IMR-90 (cell line): ENCODE measurements around the gene HCN4. TPM values are rescaled to one million over a fixed set of nuclear protein-coding genes. Genes with fewer than 3 reads are reported as not detected.

Experiments used
- ATAC-seq: fragments of 200-7000 bp; cut with Tn5 transposase; 2 replicates; pipeline ENCODE4 v1.9.1; 2020; ENCODE audit warnings: low read depth, mild to moderate bottlenecking, moderate library complexity
- BruUV-seq: library from RNA; stranded (reverse); fragments of 400-500 nt; replicated peaks from 2 replicates; lab custom pipeline; 2021; lab: Mats Ljungman, UMichigan
- CTCF ChIA-PET: fragments of 300-600 bp; formaldehyde crosslinking; extraction: SDS; loops from one replicate; lab custom pipeline; 2021; ENCODE audit warnings: antibody characterized with exemption; lab: Yijun Ruan, JAX
- POLR2A ChIA-PET: fragments of 300-600 bp; sonication (Branson Sonifier 250); formaldehyde crosslinking; loops from one replicate; lab custom pipeline; 2022; ENCODE audit warnings: antibody characterized with exemption; ENCODE audit not compliant: unreplicated experiment; lab: Charles Lee
- DNase-seq: peaks from one replicate; pipeline ENCODE4 v3.0.0; 2013
- H2AFZ ChIP-seq: replicated peaks from 2 replicates; pipeline ENCODE3; 2013; ENCODE audit warnings: low read length, mild to moderate bottlenecking; ENCODE audit not compliant: poor library complexity
- H2AK5ac ChIP-seq: 2 replicates; pipeline ENCODE4 v1.6.1; 2013; ENCODE audit warnings: low read depth, low read length, inconsistent platforms
- H2AK9ac ChIP-seq: replicated peaks from 2 replicates; pipeline ENCODE3; 2013; ENCODE audit warnings: mild to moderate bottlenecking, low read depth, low read length, moderate library complexity; ENCODE audit not compliant: poor library complexity
- H2BK120ac ChIP-seq: 2 replicates; pipeline ENCODE4 v1.6.1; 2013; ENCODE audit warnings: low read depth, low read length, inconsistent platforms
- H2BK15ac ChIP-seq: 3 replicates; pipeline ENCODE4 v1.6.1; 2013; ENCODE audit warnings: low read depth, low read length, inconsistent platforms
- H2BK20ac ChIP-seq: 2 replicates; pipeline ENCODE4 v1.6.1; 2013; ENCODE audit warnings: low read depth, mild to moderate bottlenecking, inconsistent platforms, low read length, moderate library complexity
- H2BK5ac ChIP-seq: 2 replicates; pipeline ENCODE4 v1.6.1; 2013; ENCODE audit warnings: mild to moderate bottlenecking, low read depth, low read length, inconsistent platforms; ENCODE audit not compliant: poor library complexity, severe bottlenecking
- H3K14ac ChIP-seq: replicated peaks from 2 replicates; pipeline ENCODE4 v1.6.1; 2013; ENCODE audit warnings: low read depth, low read length, inconsistent platforms
- H3K18ac ChIP-seq: 2 replicates; pipeline ENCODE4 v1.6.1; 2013; ENCODE audit warnings: low read depth, low read length, control low read depth
- H3K23ac ChIP-seq: 2 replicates; pipeline ENCODE4 v1.6.1; 2013; ENCODE audit warnings: low read depth, low read length, inconsistent platforms
- H3K27ac ChIP-seq: 2 replicates; pipeline ENCODE4 v1.5.1; 2013; ENCODE audit warnings: mild to moderate bottlenecking, control low read depth, low read length; ENCODE audit not compliant: insufficient read depth
- H3K27me3 ChIP-seq: 2 replicates; pipeline ENCODE4 v1.6.1; 2013; ENCODE audit warnings: low read length; ENCODE audit not compliant: control insufficient read depth, insufficient read depth
- H3K36me3 ChIP-seq: 2 replicates; pipeline ENCODE4 v1.6.1; 2013; ENCODE audit warnings: low read length, mixed read lengths; ENCODE audit not compliant: control insufficient read depth, insufficient read depth
- H3K4ac ChIP-seq: 2 replicates; pipeline ENCODE4 v1.6.1; 2013; ENCODE audit warnings: low read depth, low read length, inconsistent platforms
- H3K4me1 ChIP-seq: 2 replicates; pipeline ENCODE4 v1.6.1; 2013; ENCODE audit warnings: low read length, mixed read lengths; ENCODE audit not compliant: control insufficient read depth, insufficient read depth
- H3K4me2 ChIP-seq: 2 replicates; pipeline ENCODE4 v1.6.1; 2013; ENCODE audit warnings: low read depth, mild to moderate bottlenecking, control low read depth, low read length, moderate library complexity
- H3K4me3 ChIP-seq: 2 replicates; pipeline ENCODE4 v1.5.1; 2013; ENCODE audit warnings: low read depth, mild to moderate bottlenecking, control low read depth, low read length, moderate library complexity; ENCODE audit not compliant: insufficient read depth
- H3K56ac ChIP-seq: 2 replicates; pipeline ENCODE4 v1.6.1; 2013; ENCODE audit warnings: low read length, inconsistent platforms; ENCODE audit not compliant: insufficient read depth; ENCODE audit errors: extremely low read depth
- H3K79me1 ChIP-seq, 2 experiments: 2 replicates each; pipeline ENCODE4 v1.6.1; 2013; ENCODE audit warnings: low read length in 2 of 2, inconsistent platforms in 1 of 2, low read depth in 1 of 2
- H3K9ac ChIP-seq: 2 replicates; pipeline ENCODE4 v1.6.1; 2013; ENCODE audit warnings: low read depth, low read length, control low read depth
- H3K9me1 ChIP-seq: 2 replicates; pipeline ENCODE4 v1.6.1; 2013; ENCODE audit warnings: low read length, inconsistent platforms; ENCODE audit not compliant: insufficient read depth
- H3K9me3 ChIP-seq: 2 replicates; pipeline ENCODE4 v1.6.1; 2013; ENCODE audit warnings: low read length; ENCODE audit not compliant: control insufficient read depth, insufficient read depth
- H4K20me1 ChIP-seq: 2 replicates; pipeline ENCODE4 v1.6.1; 2013; ENCODE audit warnings: low read length, inconsistent platforms; ENCODE audit not compliant: insufficient read depth
- H4K5ac ChIP-seq: 2 replicates; pipeline ENCODE4 v1.6.1; 2013; ENCODE audit warnings: mild to moderate bottlenecking, low read depth, low read length, control low read depth
- H4K8ac ChIP-seq, 2 experiments: 2 replicates each; pipeline ENCODE4 v1.6.1; 2013; ENCODE audit warnings: low read depth in 2 of 2, low read length in 2 of 2, control low read depth in 1 of 2, inconsistent platforms in 1 of 2
- H4K91ac ChIP-seq: 2 replicates; pipeline ENCODE4 v1.6.1; 2013; ENCODE audit warnings: low read depth, low read length, inconsistent platforms; ENCODE audit not compliant: insufficient read depth
- FOS ChIP-seq: fragments of 150-350 bp; IDR thresholded peaks from 2 replicates; pipeline ENCODE4 v1.6.1; 2016; ENCODE audit warnings: low read depth, low read length
- MXI1 ChIP-seq: IDR thresholded peaks from 2 replicates; pipeline ENCODE4 v1.6.1; 2012; ENCODE audit warnings: low read depth, mild to moderate bottlenecking, low read length, moderate library complexity, borderline replicate concordance
- POLR2A ChIP-seq: IDR thresholded peaks from 2 replicates; pipeline ENCODE4 v1.6.1; 2012; ENCODE audit warnings: mild to moderate bottlenecking, low read depth, low read length
- SMC3 ChIP-seq: fragments of 150-350 bp; IDR thresholded peaks from 2 replicates; pipeline ENCODE4 v1.6.1; 2016; ENCODE audit warnings: low read depth, mild to moderate bottlenecking, antibody characterized with exemption, low read length, moderate library complexity
- WGBS, 2 experiments: methylation state at CpG; one replicate each; pipeline versions ENCODE4 v1.1.5 to v1.1.7; 2013; ENCODE audit warnings: missing lambda C conversion rate in 2 of 2; ENCODE audit not compliant: insufficient read length in 1 of 2; ENCODE audit errors: extremely low coverage in 2 of 2; 5-methylcytosine and 5-hydroxymethylcytosine counted together
- dilution Hi-C: fragments of 300-500 bp; cut with HindIII; formaldehyde crosslinking; loops from one replicate; pipeline ENCODE4 v1.14.3; 2018; ENCODE audit warnings: low sequenced_read_pairs; ENCODE audit not compliant: unreplicated experiment
- in situ Hi-C: fragments of 300-500 bp; cut with MboI; formaldehyde crosslinking; loops from 3 replicates; pipeline ENCODE4 v1.14.3; 2019; ENCODE audit warnings: low sequenced_read_pairs, inconsistent platforms, mixed read lengths
- intact Hi-C: fragments of 100-400 bp; cut with micrococcal nuclease; formaldehyde crosslinking; loops from 2 replicates; pipeline ENCODE4 v1.10.0; 2022
- polyA plus RNA-seq, 3 experiments: library from polyadenylated mRNA; depleted of rRNA; stranded (reverse); fragments of >200 nt; gene quantifications; 2 replicates each; pipeline ENCODE4 v1.2.3, GENCODE V29; 2012; ENCODE audit warnings: low replicate concordance in 1 of 3
- total RNA-seq: library from RNA; depleted of rRNA; stranded (reverse); fragments of >200 nt; gene quantifications from 2 replicates; pipeline ENCODE4 v1.2.3, GENCODE V29; 2012

Gene HCN4
- total and polyA plus RNA-seq, 2 of the 4 experiments (the other 2 are of a cell fraction), result not detected

DNA sequence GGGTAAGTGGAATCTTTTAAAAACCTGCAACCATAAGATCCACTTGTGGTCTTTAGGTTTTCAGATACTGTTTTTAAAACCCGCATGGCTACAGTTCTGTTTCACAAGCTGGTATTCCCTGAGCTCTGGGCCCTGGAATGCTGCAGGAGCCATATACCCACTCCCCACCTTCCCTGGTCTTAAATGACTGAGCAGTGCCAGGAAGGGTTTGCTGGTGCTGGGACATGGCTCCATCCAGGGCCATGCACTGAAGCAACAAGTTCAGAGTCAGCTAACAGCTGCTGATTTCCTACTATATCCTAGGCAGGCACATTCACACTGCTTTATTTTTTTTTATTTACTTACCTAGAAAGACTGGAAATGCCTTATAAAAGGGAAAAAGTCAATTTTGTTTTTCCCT lies 77.3 kb downstream of the HCN4 start:
- Histone ChIP-seq H4K91ac (no peak overlapping the region), H3K27me3 (no peaks in the 10 kb centered on the region), H3K27ac (no peak overlapping the region), H3K4me1 (peaks cover 6% of the 10 kb centered on the region), H2AFZ (no peak overlapping the region), H4K5ac (no peak overlapping the region), H3K9ac (no peak overlapping the region), H4K8ac (no peak overlapping the region), H2AK5ac (no peak overlapping the region), H2BK5ac (no peak overlapping the region), H3K36me3 (peaks cover 22% of the 10 kb centered on the region), H3K4ac (no peak overlapping the region), H2BK20ac (no peak overlapping the region), H3K4me2 (no peak overlapping the region), H3K4me3 (no peak overlapping the region), H4K20me1 (no peaks in the 10 kb centered on the region), H3K79me1 (no peaks in the 10 kb centered on the region), H2BK15ac (no peak overlapping the region), H2AK9ac (no peak overlapping the region), H3K56ac (no peak overlapping the region), H2BK120ac (no peak overlapping the region), H3K23ac (no peak overlapping the region), H3K9me3 (no peaks in the 10 kb centered on the region), H3K14ac (no peak overlapping the region), H3K9me1 (peaks cover 13% of the 10 kb centered on the region), H3K18ac (no peak overlapping the region)
- no CpG with 5 or more reads among the region's 1 CpG for WGBS, 2 experiments
- TF ChIP-seq POLR2A (no peak), SMC3 (no peak), MXI1 (no peak), FOS (no peak)
- BruUV-seq, result no TSS peak
- CTCF ChIA-PET, result no interaction called here
- POLR2A ChIA-PET, result no interaction called here
- ATAC-seq, result no peak
- in situ Hi-C loops, result no loop called here
- intact Hi-C loops, result no loop called here
- dilution Hi-C loops, result no loop called here
- no peak for DNase-seq
